K562 (cell line): Measurements from ENCODE around the gene IL25.

Experiments
- BRF1 ChIP-seq: IDR thresholded peaks from 3 replicates; pipeline ENCODE4 v1.6.1; 2011; ENCODE audit warnings: borderline replicate concordance, mild to moderate bottlenecking; ENCODE audit not compliant: insufficient read length; ENCODE audit errors: extremely low read depth
- CTCF ChIP-seq, 3 experiments: IDR thresholded peaks in 2 of 3; conservative IDR thresholded peaks in 1 of 3; 2 replicates each; pipeline ENCODE4 v1.5.1; 2011 to 2012; ENCODE audit warnings: low read length in 3 of 3, mild to moderate bottlenecking in 3 of 3, control low read depth in 2 of 3, improper control_type of control experiment in 1 of 3, inconsistent platforms in 1 of 3, low read depth in 1 of 3, mixed read lengths in 1 of 3, moderate library complexity in 1 of 3; ENCODE audit not compliant: insufficient read depth in 2 of 3
- ETS2 ChIP-seq: IDR thresholded peaks from 2 replicates; pipeline ENCODE4 v1.6.1; 2016; ENCODE audit warnings: borderline replicate concordance, missing genetic modification characterization, mild to moderate bottlenecking, moderate library complexity, missing compliant biosample characterization; ENCODE audit not compliant: poor library complexity, severe bottlenecking
- RAD21 ChIP-seq, 2 experiments: fragments of 250-450 bp in 1 of 2; fragments of 450-650 bp in 1 of 2; sonication (Bioruptor Pico) in 1 of 2; formaldehyde crosslinking in 1 of 2; IDR thresholded peaks in 1 of 2; conservative IDR thresholded peaks in 1 of 2; 2 replicates each; pipeline versions ENCODE4 v1.4.0 to v1.8.0; 2020 to 2022; ENCODE audit warnings: mild to moderate bottlenecking in 2 of 2, moderate library complexity in 1 of 2
- TF ChIP-seq, protein P1 (sequence below), 2 experiments: fragments of 450-650 bp in 1 of 2; sonication (generic) in 1 of 2; formaldehyde crosslinking in 1 of 2; IDR thresholded peaks; 2 replicates each; pipeline versions ENCODE4 v1.7.1 to v1.9.0; 2016 to 2022; ENCODE audit warnings: inconsistent platforms in 1 of 2, mild to moderate bottlenecking in 1 of 2, missing genetic modification reagents in 1 of 2

GRCh38 chr14:23384364-23385080 is 11.9 kb downstream of the IL25 start:
- TF ChIP-seq ETS2 (tag) (no peak), CTCF (IDR thresholded peaks at IDR 0.05 in 2 of 3, conservative IDR thresholded peaks at IDR 0.05 in 1 of 3; ENCODE audit: insufficient read depth in 2 of 3, low read depth in 1 of 3, low read length in 3 of 3) (no peak), BRF1 (no peak), RAD21 (CRISPR knock-in tag; conservative IDR thresholded peaks at IDR 0.05 in 1 of 2, IDR thresholded peaks at IDR 0.05 in 1 of 2) (no peak)
- TF ChIP-seq, protein P1, sequence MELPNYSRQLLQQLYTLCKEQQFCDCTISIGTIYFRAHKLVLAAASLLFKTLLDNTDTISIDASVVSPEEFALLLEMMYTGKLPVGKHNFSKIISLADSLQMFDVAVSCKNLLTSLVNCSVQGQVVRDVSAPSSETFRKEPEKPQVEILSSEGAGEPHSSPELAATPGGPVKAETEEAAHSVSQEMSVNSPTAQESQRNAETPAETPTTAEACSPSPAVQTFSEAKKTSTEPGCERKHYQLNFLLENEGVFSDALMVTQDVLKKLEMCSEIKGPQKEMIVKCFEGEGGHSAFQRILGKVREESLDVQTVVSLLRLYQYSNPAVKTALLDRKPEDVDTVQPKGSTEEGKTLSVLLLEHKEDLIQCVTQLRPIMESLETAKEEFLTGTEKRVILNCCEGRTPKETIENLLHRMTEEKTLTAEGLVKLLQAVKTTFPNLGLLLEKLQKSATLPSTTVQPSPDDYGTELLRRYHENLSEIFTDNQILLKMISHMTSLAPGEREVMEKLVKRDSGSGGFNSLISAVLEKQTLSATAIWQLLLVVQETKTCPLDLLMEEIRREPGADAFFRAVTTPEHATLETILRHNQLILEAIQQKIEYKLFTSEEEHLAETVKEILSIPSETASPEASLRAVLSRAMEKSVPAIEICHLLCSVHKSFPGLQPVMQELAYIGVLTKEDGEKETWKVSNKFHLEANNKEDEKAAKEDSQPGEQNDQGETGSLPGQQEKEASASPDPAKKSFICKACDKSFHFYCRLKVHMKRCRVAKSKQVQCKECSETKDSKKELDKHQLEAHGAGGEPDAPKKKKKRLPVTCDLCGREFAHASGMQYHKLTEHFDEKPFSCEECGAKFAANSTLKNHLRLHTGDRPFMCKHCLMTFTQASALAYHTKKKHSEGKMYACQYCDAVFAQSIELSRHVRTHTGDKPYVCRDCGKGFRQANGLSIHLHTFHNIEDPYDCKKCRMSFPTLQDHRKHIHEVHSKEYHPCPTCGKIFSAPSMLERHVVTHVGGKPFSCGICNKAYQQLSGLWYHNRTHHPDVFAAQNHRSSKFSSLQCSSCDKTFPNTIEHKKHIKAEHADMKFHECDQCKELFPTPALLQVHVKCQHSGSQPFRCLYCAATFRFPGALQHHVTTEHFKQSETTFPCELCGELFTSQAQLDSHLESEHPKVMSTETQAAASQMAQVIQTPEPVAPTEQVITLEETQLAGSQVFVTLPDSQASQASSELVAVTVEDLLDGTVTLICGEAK (IDR thresholded peaks at IDR 0.05): no peak
- TF ChIP-seq, protein P1 (CRISPR knock-in tag; IDR thresholded peaks at IDR 0.05): no peak
